H9 (cell line): Measurements from ENCODE around the gene IL17RA. TPM values are rescaled to one million over a fixed set of nuclear protein-coding genes. Genes with fewer than 3 reads are reported as not detected.

Experiments
- DNase-seq: peaks from one replicate; pipeline ENCODE4 v3.0.0-alpha.2; 2017
- H2AFZ ChIP-seq: one replicate; pipeline ENCODE4 v1.6.1; 2013; ENCODE audit warnings: mild to moderate bottlenecking, low read length, control low read depth, moderate library complexity
- H2AK5ac ChIP-seq: 2 replicates; pipeline ENCODE4 v1.6.1; 2013; ENCODE audit warnings: low read length, control low read depth, mixed read lengths; ENCODE audit not compliant: insufficient read length
- H2BK120ac ChIP-seq: one replicate; pipeline ENCODE4 v1.6.1; 2013; ENCODE audit warnings: low read depth, mild to moderate bottlenecking, low read length, control low read depth, inconsistent platforms; ENCODE audit not compliant: poor library complexity, severe bottlenecking
- H2BK12ac ChIP-seq: 2 replicates; pipeline ENCODE4 v1.6.1; 2013; ENCODE audit warnings: low read length, control low read depth, mixed read lengths, low read depth; ENCODE audit not compliant: insufficient read length
- H2BK15ac ChIP-seq: 2 replicates; pipeline ENCODE4 v1.6.1; 2013; ENCODE audit warnings: low read depth, low read length, control low read depth
- H2BK20ac ChIP-seq: one replicate; pipeline ENCODE4 v1.6.1; 2013; ENCODE audit warnings: low read depth, mild to moderate bottlenecking, low read length, control low read depth, inconsistent platforms; ENCODE audit not compliant: poor library complexity, severe bottlenecking
- H2BK5ac ChIP-seq: 2 replicates; pipeline ENCODE4 v1.6.1; 2013; ENCODE audit warnings: low read length, control low read depth, mixed read lengths; ENCODE audit not compliant: insufficient read length
- H3K14ac ChIP-seq: 2 replicates; pipeline ENCODE4 v1.6.1; 2013; ENCODE audit warnings: low read length, control low read depth; ENCODE audit not compliant: insufficient read depth
- H3K18ac ChIP-seq: 2 replicates; pipeline ENCODE4 v1.6.1; 2013; ENCODE audit warnings: low read depth, mild to moderate bottlenecking, mixed read lengths, low read length, control low read depth; ENCODE audit not compliant: insufficient read length
- H3K23ac ChIP-seq: 2 replicates; pipeline ENCODE4 v1.6.1; 2013; ENCODE audit warnings: low read length, control low read depth, mixed read lengths, low read depth; ENCODE audit not compliant: insufficient read length
- H3K23me2 ChIP-seq: 2 replicates; pipeline ENCODE4 v1.6.1; 2013; ENCODE audit warnings: low read depth, mild to moderate bottlenecking, mixed read lengths, low read length, control low read depth; ENCODE audit not compliant: insufficient read length, poor library complexity, severe bottlenecking
- H3K27ac ChIP-seq: 2 replicates; pipeline ENCODE4 v1.5.1; 2013; ENCODE audit warnings: low read length, control low read depth, mixed read lengths, low read depth; ENCODE audit not compliant: insufficient read length
- H3K27me3 ChIP-seq: 2 replicates; pipeline ENCODE4 v1.6.1; 2013; ENCODE audit warnings: low read length, control low read depth, inconsistent platforms; ENCODE audit not compliant: insufficient read depth
- H3K4ac ChIP-seq: 2 replicates; pipeline ENCODE4 v1.6.1; 2013; ENCODE audit warnings: low read depth, mild to moderate bottlenecking, control low read depth, inconsistent platforms, low read length, moderate library complexity
- H3K4me1 ChIP-seq: 2 replicates; pipeline ENCODE4 v1.6.1; 2013; ENCODE audit warnings: low read length, control low read depth, inconsistent platforms; ENCODE audit not compliant: insufficient read depth
- H3K4me2 ChIP-seq: 2 replicates; pipeline ENCODE4 v1.6.1; 2013; ENCODE audit warnings: low read length, control low read depth, mixed read lengths; ENCODE audit not compliant: insufficient read length, insufficient read depth
- H3K56ac ChIP-seq: 2 replicates; pipeline ENCODE4 v1.6.1; 2013; ENCODE audit warnings: low read depth, mild to moderate bottlenecking, mixed read lengths, low read length, control low read depth; ENCODE audit not compliant: insufficient read length
- H3K79me1 ChIP-seq: 2 replicates; pipeline ENCODE4 v1.6.1; 2013; ENCODE audit warnings: low read depth, mild to moderate bottlenecking, moderate library complexity, low read length, control low read depth, inconsistent platforms; ENCODE audit not compliant: insufficient read depth, poor library complexity, severe bottlenecking
- H3K79me2 ChIP-seq: 2 replicates; pipeline ENCODE4 v1.6.1; 2013; ENCODE audit warnings: low read length, control low read depth, inconsistent platforms; ENCODE audit not compliant: insufficient read depth
- H3K9ac ChIP-seq: 2 replicates; pipeline ENCODE4 v1.6.1; 2013; ENCODE audit warnings: low read length, control low read depth, mixed read lengths; ENCODE audit not compliant: insufficient read length; ENCODE audit errors: extremely low read depth
- H3K9me3 ChIP-seq: one replicate; pipeline ENCODE4 v1.6.1; 2013; ENCODE audit warnings: low read depth, low read length, inconsistent platforms; ENCODE audit not compliant: control insufficient read depth
- H3T11ph ChIP-seq: one replicate; pipeline ENCODE4 v1.6.1; 2013; ENCODE audit warnings: mild to moderate bottlenecking, low read length, control low read depth, inconsistent platforms
- H4K20me1 ChIP-seq: one replicate; pipeline ENCODE4 v1.6.1; 2013; ENCODE audit not compliant: control insufficient read depth, insufficient read length, insufficient read depth
- H4K5ac ChIP-seq: 2 replicates; pipeline ENCODE4 v1.6.1; 2013; ENCODE audit warnings: low read depth, mild to moderate bottlenecking, mixed read lengths, low read length, control low read depth; ENCODE audit not compliant: insufficient read length
- H4K8ac ChIP-seq: replicated peaks from 2 replicates; pipeline ENCODE4 v1.6.1; 2013; ENCODE audit warnings: low read length, control low read depth, mixed read lengths, low read depth; ENCODE audit not compliant: insufficient read length
- H4K91ac ChIP-seq: 2 replicates; pipeline ENCODE4 v1.6.1; 2013; ENCODE audit warnings: low read depth, mild to moderate bottlenecking, moderate library complexity, mixed read lengths, low read length, control low read depth; ENCODE audit not compliant: insufficient read length
- H3K27ac Mint-ChIP-seq, 3 experiments: 2 replicates in 2 of 3; 3 replicates in 1 of 3; pipeline ENCODE4 v1.8.0; 2020 to 2021; ENCODE audit warnings: mixed read lengths in 3 of 3, mild to moderate bottlenecking in 1 of 3, moderate library complexity in 1 of 3
- H3K27me3 Mint-ChIP-seq: 2 replicates; pipeline ENCODE4 v1.8.0; 2021; ENCODE audit warnings: low read depth, mild to moderate bottlenecking, moderate library complexity, mixed read lengths
- H3K36me3 Mint-ChIP-seq, 3 experiments: 2 replicates in 2 of 3; 3 replicates in 1 of 3; pipeline ENCODE4 v1.8.0; 2020 to 2021; ENCODE audit warnings: low read depth in 3 of 3, mixed read lengths in 3 of 3; ENCODE audit not compliant: insufficient read depth in 1 of 3
- H3K4me1 Mint-ChIP-seq, 2 experiments: 2 replicates each; pipeline ENCODE4 v1.8.0; 2020; ENCODE audit warnings: mixed read lengths in 2 of 2
- H3K4me3 Mint-ChIP-seq, 2 experiments: 2 replicates in 1 of 2; 3 replicates in 1 of 2; pipeline ENCODE4 v1.8.0; 2020 to 2021; ENCODE audit warnings: mild to moderate bottlenecking in 2 of 2, mixed read lengths in 2 of 2, moderate library complexity in 1 of 2
- H3K9me3 Mint-ChIP-seq, 2 experiments: 2 replicates in 1 of 2; 3 replicates in 1 of 2; pipeline ENCODE4 v1.8.0; 2020; ENCODE audit warnings: mild to moderate bottlenecking in 2 of 2, mixed read lengths in 2 of 2, moderate library complexity in 1 of 2
- whole genome bisulfite sequencing: extraction: QIAGEN DNeasy Blood & Tissue Kit; methylation state at CpG from one replicate; pipeline ENCODE4 v1.1.7; 2013; ENCODE audit warnings: missing lambda C conversion rate, low lambda C conversion rate, mixed read lengths; ENCODE audit not compliant: insufficient read length; ENCODE audit errors: extremely low coverage; 5-methylcytosine and 5-hydroxymethylcytosine counted together
- total RNA-seq: library from RNA; stranded (reverse); gene quantifications from 2 replicates; pipeline ENCODE4 v1.2.1, GENCODE V29; 2021
- TF ChIP-seq, protein P1 (sequence below): fragments of 200-600 bp; sonication (generic); conservative IDR thresholded peaks from 3 replicates; pipeline ENCODE4 v1.8.0; 2021; ENCODE audit warnings: antibody characterized with exemption, mild to moderate bottlenecking

IL17RA gene
- total RNA-seq, 1 experiment from 2014 or later = 12.4 TPM

DNA sequence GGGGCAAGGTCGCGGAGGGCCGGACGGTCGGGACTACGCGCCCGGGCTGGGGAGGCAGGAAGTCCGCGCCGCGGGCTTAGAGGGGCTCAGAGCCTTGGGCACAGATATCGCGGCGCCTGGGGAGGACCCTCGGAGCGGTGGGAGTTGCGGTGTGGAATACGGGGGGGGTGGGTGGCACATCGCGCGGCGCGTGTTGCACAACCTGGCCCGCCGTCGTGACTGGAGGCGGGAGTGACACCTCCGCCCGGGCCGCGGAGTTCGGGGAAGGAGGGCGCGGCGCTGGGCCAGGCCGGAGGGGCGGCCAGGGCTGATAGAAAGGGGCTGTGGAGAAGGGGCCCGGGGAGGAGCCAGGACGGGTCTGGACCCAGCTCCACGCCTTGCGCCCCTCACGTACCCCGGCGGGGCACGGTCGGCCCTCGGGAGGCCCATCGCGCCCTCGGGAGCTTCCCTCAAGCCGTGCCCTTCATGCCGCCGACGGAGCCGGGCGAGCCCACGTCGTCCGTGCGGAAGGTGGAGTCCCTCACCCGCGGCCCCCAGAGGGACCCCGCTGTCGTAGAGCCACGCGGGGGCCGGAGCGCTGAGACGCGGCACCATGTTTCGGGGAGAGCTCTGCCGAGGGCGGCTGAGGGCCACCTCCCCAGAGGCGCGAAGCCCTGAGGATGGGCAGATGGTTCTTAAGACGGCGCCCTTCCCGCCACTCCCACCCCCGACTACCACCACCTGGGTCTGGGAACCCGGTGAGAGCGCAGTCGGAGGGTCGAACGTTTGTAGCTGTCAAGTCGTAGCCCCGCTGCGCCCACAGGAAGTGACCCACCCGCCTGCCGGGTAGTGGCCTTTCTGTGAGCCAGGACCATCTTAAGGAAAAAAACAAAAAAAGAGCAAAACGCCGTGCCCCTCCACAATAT lies 729 bp downstream of the IL17RA start:
- H4K91ac ChIP-seq = no peak overlapping the region
- H2BK120ac ChIP-seq = no peak overlapping the region
- no peaks in the 10 kb centered on the region for H4K20me1 ChIP-seq
- no peak overlapping the region for H3K4ac ChIP-seq
- H3K9me3 ChIP-seq = no peaks in the 10 kb centered on the region
- H2BK20ac ChIP-seq = no peak overlapping the region
- H3K4me1 ChIP-seq = no peaks in the 10 kb centered on the region; the same call in 1 of the 2 replicates
- H3K23me2 ChIP-seq = peaks cover 9% of the 10 kb centered on the region
- H3T11ph ChIP-seq = no peak overlapping the region
- H3K9me3 Mint-ChIP-seq = no peaks in the 10 kb centered on the region; a peak in 1 of 5 replicates
- H3K27ac ChIP-seq = no peak overlapping the region
- no peak overlapping the region; the same call in 1 of the 2 replicates for H3K14ac ChIP-seq
- H3K79me2 ChIP-seq = no peaks in the 10 kb centered on the region
- peaks cover 38% of the 10 kb centered on the region for H3K27me3 Mint-ChIP-seq
- H3K4me1 Mint-ChIP-seq = peaks cover 29 to 31% of the 10 kb centered on the region in 2 experiments
- no peak overlapping the region for H3K18ac ChIP-seq
- peak overlapping the region; percentile 71 for H3K4me2 ChIP-seq
- H3K4me3 Mint-ChIP-seq = peak overlapping the region; percentile 71 to 87
- H2BK15ac ChIP-seq = no peak overlapping the region
- no peak overlapping the region for H2AK5ac ChIP-seq
- H4K5ac ChIP-seq = no peak overlapping the region
- H3K27me3 ChIP-seq = peaks cover 3% of the 10 kb centered on the region; the same call in 1 of the 2 replicates
- no CpG with 5 or more reads among the region's 92 CpGs for WGBS
- no peak overlapping the region for H3K56ac ChIP-seq
- H3K36me3 Mint-ChIP-seq = no peaks in the 10 kb centered on the region; a peak in 2 of 7 replicates
- no peak overlapping the region for H4K8ac ChIP-seq
- no peaks in the 10 kb centered on the region for H3K79me1 ChIP-seq
- no peak overlapping the region for H2AFZ ChIP-seq
- DNase-seq = no peak
- no peak overlapping the region for H2BK5ac ChIP-seq
- H2BK12ac ChIP-seq = no peak overlapping the region
- TF ChIP-seq, protein P1, sequence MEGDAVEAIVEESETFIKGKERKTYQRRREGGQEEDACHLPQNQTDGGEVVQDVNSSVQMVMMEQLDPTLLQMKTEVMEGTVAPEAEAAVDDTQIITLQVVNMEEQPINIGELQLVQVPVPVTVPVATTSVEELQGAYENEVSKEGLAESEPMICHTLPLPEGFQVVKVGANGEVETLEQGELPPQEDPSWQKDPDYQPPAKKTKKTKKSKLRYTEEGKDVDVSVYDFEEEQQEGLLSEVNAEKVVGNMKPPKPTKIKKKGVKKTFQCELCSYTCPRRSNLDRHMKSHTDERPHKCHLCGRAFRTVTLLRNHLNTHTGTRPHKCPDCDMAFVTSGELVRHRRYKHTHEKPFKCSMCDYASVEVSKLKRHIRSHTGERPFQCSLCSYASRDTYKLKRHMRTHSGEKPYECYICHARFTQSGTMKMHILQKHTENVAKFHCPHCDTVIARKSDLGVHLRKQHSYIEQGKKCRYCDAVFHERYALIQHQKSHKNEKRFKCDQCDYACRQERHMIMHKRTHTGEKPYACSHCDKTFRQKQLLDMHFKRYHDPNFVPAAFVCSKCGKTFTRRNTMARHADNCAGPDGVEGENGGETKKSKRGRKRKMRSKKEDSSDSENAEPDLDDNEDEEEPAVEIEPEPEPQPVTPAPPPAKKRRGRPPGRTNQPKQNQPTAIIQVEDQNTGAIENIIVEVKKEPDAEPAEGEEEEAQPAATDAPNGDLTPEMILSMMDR = no peak
- H3K27ac Mint-ChIP-seq = no peak overlapping the region; a peak in 1 of 7 replicates
- no peak overlapping the region for H3K9ac ChIP-seq
- no peak overlapping the region for H3K23ac ChIP-seq
